HG03575 (cell line): Measurements from ENCODE around the gene EVC.

Experiments
- ATAC-seq: cut with Tn5 transposase; IDR thresholded peaks from one replicate; pipeline ENCODE4 v1.9.1; 2021; ENCODE audit not compliant: unreplicated experiment, insufficient number of reproducible peaks, low FRiP score; ENCODE audit errors: extremely low read depth

The EVC gene

GRCh38 chr4:5707366-5707765 is 3.6 kb upstream of the EVC start:
- no peak for ATAC-seq

DNA sequence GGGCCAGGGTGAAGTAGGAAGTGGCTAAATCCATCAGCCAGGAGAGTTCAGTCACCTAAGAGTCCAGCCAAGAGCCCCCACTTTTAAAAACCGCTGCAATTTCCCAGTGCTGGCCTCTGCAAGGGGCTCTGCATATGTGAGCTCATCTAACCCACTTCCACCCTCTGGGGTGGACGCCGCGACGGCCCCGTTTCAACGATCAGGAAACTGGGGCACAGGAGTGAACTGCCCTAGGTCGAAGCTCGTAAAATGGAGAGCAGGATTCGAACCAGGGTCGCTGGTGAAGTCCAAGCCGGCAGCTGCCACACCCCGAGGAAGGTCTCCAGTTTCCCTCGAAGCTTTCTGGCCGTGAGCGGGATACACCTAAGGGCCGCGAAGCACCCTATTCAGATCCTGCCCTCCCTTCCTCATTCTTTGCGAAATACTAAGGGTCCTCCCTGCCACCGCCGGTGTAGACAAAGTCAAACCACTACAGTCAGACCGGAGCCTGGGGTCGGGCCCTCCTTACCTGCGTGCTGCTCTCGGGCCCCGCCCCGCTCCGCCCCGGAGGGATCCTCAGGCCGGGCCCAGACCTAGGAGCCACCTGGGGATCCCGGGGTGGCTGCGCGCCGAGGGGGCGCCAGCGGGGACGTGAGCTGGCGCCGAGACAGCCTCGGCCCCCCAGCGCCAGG is 3.1 kb upstream of the EVC start:
- ATAC-seq: no peak

DNA sequence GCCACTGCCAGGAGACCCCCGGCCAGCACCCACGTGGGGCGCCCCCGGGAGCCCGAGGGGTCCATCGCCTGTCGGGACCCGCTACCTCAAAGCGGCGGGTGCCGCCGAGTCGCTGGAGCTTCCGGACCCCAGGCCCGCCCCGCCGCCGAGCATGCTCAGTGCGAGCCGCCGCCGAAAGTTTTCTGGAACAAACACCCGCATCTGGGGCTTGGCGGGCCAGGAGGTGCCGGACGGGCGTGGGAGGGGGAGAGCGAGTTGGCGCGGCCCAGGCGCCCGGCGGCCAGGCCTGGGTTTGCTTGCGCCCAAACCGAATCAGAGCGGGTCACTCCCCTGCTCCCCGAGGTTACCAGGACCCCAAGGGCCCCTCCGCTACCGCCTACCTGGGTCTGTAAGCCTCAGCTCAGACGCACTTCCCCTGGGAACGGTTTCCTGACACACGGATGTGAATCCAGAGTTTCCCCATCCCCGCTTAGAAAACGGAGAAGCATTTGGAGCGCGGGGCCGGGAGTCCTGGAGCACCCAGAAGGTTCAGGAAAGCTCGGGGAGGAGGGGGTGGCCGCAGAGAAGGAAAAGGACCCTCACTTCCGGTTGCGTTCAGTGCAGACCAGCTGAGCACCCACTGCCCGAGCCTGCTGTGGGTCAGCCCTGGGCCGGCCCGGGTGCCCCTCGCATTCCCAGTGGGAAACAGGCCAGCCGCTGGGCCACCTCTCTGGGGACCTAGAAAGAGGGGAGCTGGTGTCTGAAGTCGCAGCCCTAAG is 2.4 kb upstream of the EVC start, which contains the start of gene EVC2:
EVC2 (minus strand) TSS at position 111 of the 758 bp plus-strand sequence; CDS start at position 65, 46 bp downstream.
- ATAC-seq: no peak

DNA sequence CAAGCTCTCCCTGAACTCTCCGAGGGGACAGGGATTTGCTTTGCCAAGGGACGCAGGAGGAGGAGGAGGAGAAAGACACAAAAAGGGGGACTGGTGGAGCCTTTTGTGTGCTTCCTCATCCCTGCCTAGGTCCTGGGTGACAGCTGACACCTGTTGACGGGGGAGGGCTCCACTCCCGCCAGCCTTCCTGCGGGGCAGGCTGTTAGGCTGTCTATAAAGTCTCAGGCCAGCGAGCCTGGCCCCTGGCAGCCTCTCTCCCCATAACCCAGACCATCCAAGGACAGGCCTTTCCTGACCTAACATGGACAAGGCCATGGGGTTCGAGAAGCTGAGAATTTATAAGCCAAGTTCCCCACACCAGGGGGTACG is 1.8 kb upstream of the EVC start:
- no peak for ATAC-seq

- no peak for ATAC-seq
Observed at GRCh38 chr4:5710065-5710960, 688 bp upstream of the EVC start.

- no peak for ATAC-seq
Observed at GRCh38 chr4:5711479-5712184, 631 bp downstream of the EVC start.

DNA sequence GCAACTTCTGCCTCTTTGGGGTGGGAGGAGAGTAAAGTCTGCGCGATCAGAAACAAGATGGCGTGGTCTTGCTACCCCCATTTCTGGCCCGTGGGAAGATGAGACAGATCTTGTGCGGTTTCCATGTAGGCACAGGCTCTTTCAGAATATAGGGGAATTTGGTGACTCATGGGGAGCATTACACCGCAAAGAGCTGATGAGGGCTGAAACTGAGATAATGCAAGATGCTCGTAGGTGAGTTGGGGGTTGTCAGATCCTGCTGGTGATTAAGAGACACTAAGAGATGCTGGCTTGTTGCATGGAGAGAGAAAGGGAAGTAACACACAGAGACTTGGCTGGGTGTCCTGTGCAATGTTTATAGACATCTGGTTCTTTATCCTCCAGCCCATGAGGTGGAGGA is 1.5 kb downstream of the EVC start:
- no peak for ATAC-seq

DNA sequence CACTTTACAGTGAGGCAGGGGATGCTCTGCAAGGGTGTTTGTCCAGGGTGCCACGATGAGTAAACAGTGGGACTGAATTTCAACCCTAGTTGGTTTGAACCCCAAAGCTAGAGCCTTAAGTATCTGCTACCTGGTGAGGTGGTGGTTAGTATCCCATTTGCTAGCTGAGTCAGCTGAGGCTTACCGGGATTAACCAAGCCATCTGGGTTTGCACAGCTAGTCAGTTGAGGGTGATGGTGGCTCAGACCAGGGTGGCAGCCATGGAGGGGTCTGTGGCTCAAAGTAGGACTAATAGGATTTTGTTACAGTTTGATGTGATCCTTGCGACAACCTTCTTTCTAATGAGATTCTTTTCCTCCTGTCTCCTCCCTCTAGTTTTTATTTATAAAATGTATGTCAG is 1.9 kb downstream of the EVC start:
- no peak for ATAC-seq

DNA sequence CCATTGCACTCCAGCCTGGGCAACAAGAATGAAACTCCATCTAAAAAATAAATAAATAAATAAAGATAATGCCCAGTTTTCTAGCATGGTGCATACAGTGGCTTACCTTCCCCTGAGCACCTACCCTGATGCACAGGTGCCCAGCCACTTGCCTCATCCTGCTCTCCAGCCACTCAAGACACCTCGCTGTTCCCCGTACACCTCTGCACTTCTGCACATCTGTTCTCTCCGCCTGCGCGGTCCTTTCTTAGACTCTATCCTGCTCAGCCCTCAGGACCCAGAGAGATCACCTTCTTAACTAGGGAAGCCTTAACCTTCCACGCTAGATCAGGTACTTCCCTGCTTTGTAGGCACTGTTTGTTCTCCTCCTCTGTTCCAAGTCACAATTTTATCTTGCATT is 2.9 kb downstream of the EVC start:
- no peak for ATAC-seq

DNA sequence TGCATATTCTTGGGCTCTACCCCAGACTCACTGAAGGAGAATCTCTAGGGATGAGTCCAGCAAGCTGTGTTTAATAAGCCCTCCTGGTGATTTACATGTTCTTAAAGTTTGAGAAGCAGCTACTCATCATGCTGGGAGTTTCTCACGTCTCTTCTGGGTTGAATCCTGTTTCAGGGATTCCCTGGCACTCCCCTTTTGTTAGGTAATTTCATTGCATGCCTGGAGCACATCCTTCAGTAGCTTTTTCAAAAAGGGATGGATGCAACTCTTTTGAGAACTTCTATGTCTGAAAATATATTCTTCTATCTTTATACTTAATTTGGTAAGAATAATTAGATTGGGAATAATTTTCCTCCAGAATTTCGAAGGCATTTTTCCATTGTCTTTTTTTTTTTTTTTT is 4.4 kb downstream of the EVC start:
- no peak for ATAC-seq

- ATAC-seq: no peak
Observed at GRCh38 chr4:5716391-5716790, 5.4 kb downstream of the EVC start.

DNA sequence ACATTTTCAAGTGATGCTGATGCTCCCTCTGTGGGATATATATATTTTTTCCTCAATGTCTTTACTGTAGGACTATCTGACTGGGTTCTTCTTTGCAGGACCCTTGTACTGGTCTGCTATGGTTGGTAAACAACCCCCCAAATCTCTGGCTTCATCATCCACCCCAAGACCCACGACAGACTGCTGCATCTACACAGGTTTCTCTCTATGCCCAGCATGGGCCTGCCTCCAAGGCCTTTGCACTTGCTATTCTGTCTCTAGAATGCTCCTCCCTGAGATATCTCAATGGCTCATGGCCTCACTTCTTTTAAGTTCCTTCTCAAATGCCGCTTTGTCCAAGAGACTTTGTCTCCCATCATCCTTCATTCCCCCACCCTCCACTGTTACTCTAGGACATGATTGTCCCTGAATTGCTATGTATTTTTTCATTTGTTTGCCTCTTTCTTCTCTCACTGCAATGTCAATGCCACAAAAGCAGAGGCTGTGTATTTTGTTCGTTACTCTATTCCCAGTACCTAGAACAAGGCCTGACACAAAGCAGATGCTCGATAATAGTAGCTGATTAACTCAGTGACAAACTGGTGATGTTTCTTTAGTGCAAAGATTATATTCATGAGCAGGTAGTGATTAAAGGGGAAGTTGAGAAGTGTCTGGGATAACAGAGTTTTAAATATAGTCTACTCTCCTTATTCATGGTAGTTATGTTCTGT is 6.6 kb downstream of the EVC start:
- ATAC-seq: no peak

DNA sequence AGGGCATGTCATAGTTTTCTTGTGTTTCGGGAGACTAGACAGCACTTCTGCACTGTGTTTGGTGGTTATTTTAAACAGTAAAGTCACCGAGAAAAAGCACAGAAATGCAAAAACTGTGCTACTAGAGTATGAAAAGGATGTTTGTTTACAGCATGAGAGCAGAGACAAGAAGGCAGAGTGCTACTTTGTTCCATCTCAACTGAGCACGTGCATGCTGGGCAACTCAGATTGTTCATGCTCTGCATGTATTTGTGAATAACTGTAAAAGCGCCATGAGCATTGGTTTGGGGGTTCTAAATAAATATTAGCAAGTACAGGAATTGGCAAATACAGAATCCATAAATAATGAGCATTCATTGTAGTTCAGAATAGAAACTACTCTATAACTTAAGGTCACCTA is 7.4 kb downstream of the EVC start:
- ATAC-seq: no peak

DNA sequence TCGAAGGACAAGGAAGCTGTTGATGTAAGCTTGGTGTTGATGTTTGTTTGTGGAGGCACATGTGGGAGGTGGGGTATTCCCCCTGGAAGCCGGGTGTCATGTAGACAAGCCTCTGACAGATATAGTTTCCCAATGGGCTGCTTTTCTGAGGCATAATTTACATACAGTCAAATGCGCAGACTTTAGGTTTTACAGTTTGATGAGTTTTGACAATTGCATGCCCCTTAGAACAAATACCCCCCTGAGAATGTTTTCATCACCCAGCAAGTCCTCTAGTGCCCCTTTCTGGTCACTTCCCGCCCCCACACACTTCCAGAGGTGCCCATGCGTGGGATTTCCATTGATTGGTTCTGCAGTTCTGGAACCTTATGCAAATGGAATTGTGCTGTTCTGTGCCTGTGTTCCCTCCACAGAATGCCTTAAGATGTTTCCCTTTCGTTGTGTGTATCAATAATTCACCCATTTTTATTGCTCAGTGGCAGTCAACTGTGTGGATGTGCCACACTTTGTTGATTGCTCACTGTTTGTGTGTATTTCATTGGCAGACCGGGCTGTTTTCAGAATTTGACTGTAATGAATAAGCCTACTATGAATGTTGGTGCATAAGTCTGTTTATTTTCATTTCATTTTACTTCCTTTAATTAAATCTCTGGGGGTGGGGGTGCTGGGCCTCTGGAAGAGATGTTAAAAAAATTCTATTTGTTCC is 8.5 kb downstream of the EVC start:
- ATAC-seq: no peak

DNA sequence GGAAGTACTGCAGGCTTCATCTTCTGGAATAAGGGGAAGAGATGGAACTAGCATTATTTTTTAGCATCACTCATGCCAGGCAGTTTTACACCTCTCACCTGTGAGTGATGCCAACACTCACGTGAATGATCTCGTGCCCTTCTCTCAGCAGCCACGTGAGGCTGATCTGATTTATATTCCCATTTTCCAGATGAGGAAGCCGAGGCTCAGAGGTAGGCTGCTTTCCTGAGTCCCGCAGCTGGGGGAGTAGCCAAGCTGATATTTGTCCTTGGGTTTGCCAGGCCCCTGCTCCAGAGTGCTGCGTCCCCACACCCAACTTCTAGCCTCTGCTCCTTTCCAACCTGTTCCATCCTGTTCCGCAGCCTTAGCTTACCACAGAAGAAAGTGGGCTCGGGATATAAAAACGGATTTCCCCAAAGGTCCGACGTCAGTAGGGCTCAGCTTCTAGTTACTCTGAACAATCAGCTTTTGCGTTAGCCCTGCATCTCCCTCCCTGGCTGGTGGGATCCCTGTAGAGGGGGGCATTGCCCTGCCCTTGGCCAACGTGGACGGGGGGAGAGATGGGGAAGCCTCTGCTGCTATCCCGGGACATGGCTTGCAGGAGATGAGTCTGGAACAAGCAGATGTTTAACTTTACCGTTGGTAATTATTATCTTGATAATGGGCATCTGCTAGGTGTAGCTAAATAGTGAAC is 9.3 kb downstream of the EVC start:
- no peak for ATAC-seq

GRCh38 chr4:5720980-5721379 is 10.0 kb downstream of the EVC start:
- no peak for ATAC-seq

DNA sequence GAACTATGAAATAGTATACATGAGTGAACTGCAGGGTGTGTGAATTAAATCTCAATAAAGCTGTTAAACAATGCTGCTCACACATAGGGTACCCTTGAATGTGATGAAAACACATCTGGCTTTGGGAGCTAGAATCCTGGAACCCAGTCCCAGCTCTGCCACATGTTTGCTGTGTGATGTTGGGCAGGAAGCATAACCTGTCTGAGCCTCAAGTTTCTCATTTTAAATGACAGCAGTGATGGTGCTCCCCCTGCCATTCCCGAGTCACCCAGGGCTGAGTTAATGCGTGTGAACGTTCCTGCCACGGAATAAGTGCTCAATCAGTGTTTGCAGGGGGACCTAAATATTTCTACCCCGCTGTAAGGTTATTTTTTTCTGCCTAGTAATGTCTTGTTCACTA is 10.9 kb downstream of the EVC start:
- no peak for ATAC-seq

GRCh38 chr4:5722328-5722727 is 11.3 kb downstream of the EVC start:
- no peak for ATAC-seq
